B cell (primary cell): Measurements from ENCODE around the gene TBX2.

Experiments
- CTCF ChIP-seq: fragments of 200-600 bp; IDR thresholded peaks from one replicate; pipeline ENCODE4 v1.8.0; 2022; ENCODE audit warnings: antibody characterized with exemption, mild to moderate bottlenecking
- EZH2 ChIP-seq: IDR thresholded peaks from 2 replicates; pipeline ENCODE4 v1.6.1; 2012; ENCODE audit warnings: borderline replicate concordance, low read depth, mild to moderate bottlenecking, moderate library complexity, low read length; ENCODE audit not compliant: insufficient read depth, poor library complexity, severe bottlenecking

GRCh38 chr17:61440697-61441096, 41.1 kb downstream of the TBX2 start:
- no peak for TF ChIP-seq CTCF
- no peak for TF ChIP-seq EZH2
